Mammary epithelial cell (primary cell): ENCODE data around the gene SLC7A14.

Experiments
- EZH2 ChIP-seq: IDR thresholded peaks from 2 replicates; pipeline ENCODE4 v1.6.1; 2012; ENCODE audit warnings: low read length, inconsistent platforms, borderline replicate concordance
- TF ChIP-seq, protein P1 (sequence below), 2 donors: IDR thresholded peaks in 1 of 2; conservative IDR thresholded peaks in 1 of 2; 2 replicates each; pipeline ENCODE4 v1.5.1; 2011 to 2012; ENCODE audit warnings: inconsistent platforms in 2 of 2, low read length in 2 of 2, mild to moderate bottlenecking in 2 of 2, control low read depth in 1 of 2, low read depth in 1 of 2; ENCODE audit not compliant: insufficient read depth in 1 of 2; ENCODE audit errors: extremely low read depth in 1 of 2

- TF ChIP-seq, protein P1, sequence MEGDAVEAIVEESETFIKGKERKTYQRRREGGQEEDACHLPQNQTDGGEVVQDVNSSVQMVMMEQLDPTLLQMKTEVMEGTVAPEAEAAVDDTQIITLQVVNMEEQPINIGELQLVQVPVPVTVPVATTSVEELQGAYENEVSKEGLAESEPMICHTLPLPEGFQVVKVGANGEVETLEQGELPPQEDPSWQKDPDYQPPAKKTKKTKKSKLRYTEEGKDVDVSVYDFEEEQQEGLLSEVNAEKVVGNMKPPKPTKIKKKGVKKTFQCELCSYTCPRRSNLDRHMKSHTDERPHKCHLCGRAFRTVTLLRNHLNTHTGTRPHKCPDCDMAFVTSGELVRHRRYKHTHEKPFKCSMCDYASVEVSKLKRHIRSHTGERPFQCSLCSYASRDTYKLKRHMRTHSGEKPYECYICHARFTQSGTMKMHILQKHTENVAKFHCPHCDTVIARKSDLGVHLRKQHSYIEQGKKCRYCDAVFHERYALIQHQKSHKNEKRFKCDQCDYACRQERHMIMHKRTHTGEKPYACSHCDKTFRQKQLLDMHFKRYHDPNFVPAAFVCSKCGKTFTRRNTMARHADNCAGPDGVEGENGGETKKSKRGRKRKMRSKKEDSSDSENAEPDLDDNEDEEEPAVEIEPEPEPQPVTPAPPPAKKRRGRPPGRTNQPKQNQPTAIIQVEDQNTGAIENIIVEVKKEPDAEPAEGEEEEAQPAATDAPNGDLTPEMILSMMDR (conservative IDR thresholded peaks at IDR 0.05 in 1 of 2, IDR thresholded peaks at IDR 0.05 in 1 of 2; ENCODE audit: extremely low read depth in 1 of 2, insufficient read depth in 1 of 2, low read depth in 1 of 2, low read length in 2 of 2): no peak
- TF ChIP-seq EZH2: no peak
Observed at GRCh38 chr3:170441412-170441811, 144.5 kb downstream of the SLC7A14 start.
